T-helper 1 cell treated with Interleukin-12 subunit alpha and Interleukin-12 subunit beta and Interleukin-4 antibody, amounts not matched to agents 30 μg/mL and 1 μg/mL, for 36 hours (primary cell): ENCODE data around the gene COA1.
A peak's percentile ranks its signal among the peaks of the same experiment; 100 is the strongest.
"Not testable (repeated sequence)": the region's sequence is repeated elsewhere in the genome, so short reads cannot be mapped to it uniquely, and the experiment has no call there.

Experiments used
- H3K27ac Mint-ChIP-seq: one replicate; pipeline ENCODE4 v1.8.0; 2021; ENCODE audit warnings: mild to moderate bottlenecking, mixed read lengths
- H3K27me3 Mint-ChIP-seq: one replicate; pipeline ENCODE4 v1.8.0; 2021; ENCODE audit warnings: low read depth, mixed read lengths
- H3K36me3 Mint-ChIP-seq: one replicate; pipeline ENCODE4 v1.8.0; 2021; ENCODE audit warnings: low read depth, mixed read lengths
- H3K4me1 Mint-ChIP-seq: one replicate; pipeline ENCODE4 v1.8.0; 2021; ENCODE audit warnings: low read depth, mixed read lengths
- H3K4me3 Mint-ChIP-seq: one replicate; pipeline ENCODE4 v1.8.0; 2021; ENCODE audit warnings: mild to moderate bottlenecking, moderate library complexity, mixed read lengths
- H3K9me3 Mint-ChIP-seq: one replicate; pipeline ENCODE4 v1.8.0; 2021; ENCODE audit warnings: mixed read lengths

COA1 gene

GRCh38 chr7:43729214-43729923, at the start of gene COA1:
Gene COA1, minus strand, starts transcription at chr7:43729523. Its CDS starts 80,909 bp downstream, at chr7:43648614.
- Mint-ChIP-seq H3K4me1 (peaks cover 25% of the 10 kb centered on the region), H3K4me3 (peak within 1 kb of the TSS; percentile 79), H3K27me3 (no peaks in the 10 kb centered on the region), H3K9me3 (no peaks in the 10 kb centered on the region), H3K27ac (peak within 1 kb of the TSS; percentile 79), H3K36me3 (peaks cover 3% of the 10 kb centered on the region)

GRCh38 chr7:43778293-43779044, 49.1 kb upstream of the COA1 start:
- not testable (repeated sequence) for H3K4me1 Mint-ChIP-seq, H3K27ac Mint-ChIP-seq, H3K9me3 Mint-ChIP-seq, H3K27me3 Mint-ChIP-seq, H3K4me3 Mint-ChIP-seq
- peaks cover 12% of the 10 kb centered on the region for H3K36me3 Mint-ChIP-seq

- H3K27ac Mint-ChIP-seq, H3K4me1 Mint-ChIP-seq, H3K27me3 Mint-ChIP-seq, H3K9me3 Mint-ChIP-seq, H3K4me3 Mint-ChIP-seq: not testable (repeated sequence)
- H3K36me3 Mint-ChIP-seq: peaks cover 14% of the 10 kb centered on the region
These were observed 45.9 kb upstream of the COA1 start for GRCh38 chr7:43775255-43775654.

- not testable (repeated sequence) for H3K4me3 Mint-ChIP-seq, H3K27ac Mint-ChIP-seq
These were observed 43.9 kb upstream of the COA1 start for GRCh38 chr7:43773268-43773667.

GRCh38 chr7:43771573-43771972, 42.2 kb upstream of the COA1 start:
- peaks cover 6% of the 10 kb centered on the region for H3K9me3 Mint-ChIP-seq
- H3K4me3 Mint-ChIP-seq: no peak overlapping the region
- peaks cover 11% of the 10 kb centered on the region for H3K36me3 Mint-ChIP-seq
- H3K4me1 Mint-ChIP-seq: peaks cover 1% of the 10 kb centered on the region
- no peaks in the 10 kb centered on the region for H3K27me3 Mint-ChIP-seq
- no peak overlapping the region for H3K27ac Mint-ChIP-seq

More at GRCh38 chr7:43773268-43773667, 43.9 kb upstream of the COA1 start:
- peaks cover 14% of the 10 kb centered on the region for H3K36me3 Mint-ChIP-seq
- H3K4me1 Mint-ChIP-seq, H3K27me3 Mint-ChIP-seq, H3K9me3 Mint-ChIP-seq: not testable (repeated sequence)

GRCh38 chr7:43771128-43771527, 41.8 kb upstream of the COA1 start:
- no peak overlapping the region for H3K27ac Mint-ChIP-seq
- peaks cover 11% of the 10 kb centered on the region for H3K36me3 Mint-ChIP-seq
- no peaks in the 10 kb centered on the region for H3K27me3 Mint-ChIP-seq
- no peak overlapping the region for H3K4me3 Mint-ChIP-seq
- H3K9me3 Mint-ChIP-seq: peaks cover 3% of the 10 kb centered on the region
- peaks cover 1% of the 10 kb centered on the region for H3K4me1 Mint-ChIP-seq

- H3K4me3 Mint-ChIP-seq: no peak overlapping the region
- peaks cover 3% of the 10 kb centered on the region for H3K9me3 Mint-ChIP-seq
- no peak overlapping the region for H3K27ac Mint-ChIP-seq
- H3K36me3 Mint-ChIP-seq: peaks cover 8% of the 10 kb centered on the region
- H3K27me3 Mint-ChIP-seq: no peaks in the 10 kb centered on the region
- H3K4me1 Mint-ChIP-seq: peaks cover 1% of the 10 kb centered on the region
These were observed 40.6 kb upstream of the COA1 start for GRCh38 chr7:43769791-43770465.

- Mint-ChIP-seq H3K27me3 (no peaks in the 10 kb centered on the region), H3K4me1 (peaks cover 6% of the 10 kb centered on the region), H3K9me3 (peaks cover 3% of the 10 kb centered on the region), H3K4me3 (no peak overlapping the region), H3K27ac (no peak overlapping the region), H3K36me3 (peaks cover 8% of the 10 kb centered on the region)
These were observed 40.0 kb upstream of the COA1 start for GRCh38 chr7:43769281-43769680.

- Mint-ChIP-seq H3K27ac (no peak overlapping the region), H3K4me1 (peaks cover 8% of the 10 kb centered on the region), H3K27me3 (no peaks in the 10 kb centered on the region), H3K9me3 (peaks cover 3% of the 10 kb centered on the region), H3K36me3 (peaks cover 8% of the 10 kb centered on the region), H3K4me3 (no peak overlapping the region)
These were observed 39.6 kb upstream of the COA1 start for GRCh38 chr7:43768887-43769272.

- Mint-ChIP-seq H3K4me3 (no peak overlapping the region), H3K36me3 (peaks cover 6% of the 10 kb centered on the region), H3K9me3 (peaks cover 3% of the 10 kb centered on the region), H3K27me3 (no peaks in the 10 kb centered on the region), H3K4me1 (peaks cover 10% of the 10 kb centered on the region), H3K27ac (no peak overlapping the region)
These were observed 39.0 kb upstream of the COA1 start for GRCh38 chr7:43768201-43768886.

- no peak overlapping the region for H3K27ac Mint-ChIP-seq
- H3K36me3 Mint-ChIP-seq: peaks cover 3% of the 10 kb centered on the region
- H3K27me3 Mint-ChIP-seq: no peaks in the 10 kb centered on the region
- no peaks in the 10 kb centered on the region for H3K9me3 Mint-ChIP-seq
- H3K4me3 Mint-ChIP-seq: no peak overlapping the region
- peaks cover 12% of the 10 kb centered on the region for H3K4me1 Mint-ChIP-seq
These were observed 38.0 kb upstream of the COA1 start for GRCh38 chr7:43767311-43767710.

GRCh38 chr7:43766564-43766963, 37.2 kb upstream of the COA1 start:
- Mint-ChIP-seq H3K9me3 (no peaks in the 10 kb centered on the region), H3K27ac (no peak overlapping the region), H3K27me3 (no peaks in the 10 kb centered on the region), H3K36me3 (peaks cover 2% of the 10 kb centered on the region), H3K4me1 (peaks cover 12% of the 10 kb centered on the region), H3K4me3 (no peak overlapping the region)

- H3K4me1 Mint-ChIP-seq: peaks cover 16% of the 10 kb centered on the region
- H3K27me3 Mint-ChIP-seq: no peaks in the 10 kb centered on the region
- no peak overlapping the region for H3K4me3 Mint-ChIP-seq
- no peak overlapping the region for H3K27ac Mint-ChIP-seq
- H3K36me3 Mint-ChIP-seq: peaks cover 2% of the 10 kb centered on the region
- no peaks in the 10 kb centered on the region for H3K9me3 Mint-ChIP-seq
These were observed 35.6 kb upstream of the COA1 start for GRCh38 chr7:43764807-43765491.
